Stimulated activated CD4-positive, alpha-beta T cell treated with anti-CD3 and anti-CD28 coated beads, Interleukin-12 subunit alpha, Interleukin-12 subunit beta, amount 100 ng/mL, for 48 hours (primary cell): ENCODE results near the gene PLCXD3.
"Not testable (repeated sequence)": the region's sequence is repeated elsewhere in the genome, so short reads cannot be mapped to it uniquely, and the experiment has no call there.

Source experiments
- DNase-seq, 3 donors: peaks; one replicate each; pipeline ENCODE4 v3.0.0-alpha.2; 2020; ENCODE audit warnings: low read depth in 2 of 3, low spot score in 1 of 3

Gene PLCXD3

GRCh38 chr5:41356786-41357185 is 153.6 kb downstream of the PLCXD3 start:
- no peak for DNase-seq

GRCh38 chr5:41349846-41350245 is 160.6 kb downstream of the PLCXD3 start:
- no peak for DNase-seq

GRCh38 chr5:41347569-41347968 is 162.8 kb downstream of the PLCXD3 start:
- no peak for DNase-seq

- no peak for DNase-seq
Observed at GRCh38 chr5:41346609-41347008, 163.8 kb downstream of the PLCXD3 start.

GRCh38 chr5:41345295-41345694 is 165.1 kb downstream of the PLCXD3 start:
- DNase-seq: no peak

- DNase-seq: no peak
Observed at GRCh38 chr5:41339339-41339738, 171.1 kb downstream of the PLCXD3 start.

- no peak for DNase-seq
Observed at GRCh38 chr5:41338136-41338675, 172.2 kb downstream of the PLCXD3 start.

GRCh38 chr5:41337724-41338123 is 172.7 kb downstream of the PLCXD3 start:
- no peak for DNase-seq

GRCh38 chr5:41337216-41337615 is 173.2 kb downstream of the PLCXD3 start:
- no peak for DNase-seq

GRCh38 chr5:41336471-41336870 is 173.9 kb downstream of the PLCXD3 start:
- DNase-seq: no peak

- no peak for DNase-seq
Observed at GRCh38 chr5:41335596-41336181, 174.7 kb downstream of the PLCXD3 start.

GRCh38 chr5:41334758-41335157 is 175.6 kb downstream of the PLCXD3 start:
- DNase-seq: no peak

- no peak for DNase-seq
Observed at GRCh38 chr5:41334221-41334620, 176.2 kb downstream of the PLCXD3 start.

- no peak for DNase-seq
Observed at GRCh38 chr5:41325074-41325473, 185.3 kb downstream of the PLCXD3 start.

- not testable (repeated sequence) for DNase-seq
Observed at GRCh38 chr5:41322826-41323225, 187.6 kb downstream of the PLCXD3 start.

- no peak for DNase-seq
Observed at GRCh38 chr5:41312478-41313060, 197.8 kb downstream of the PLCXD3 start.

GRCh38 chr5:41312066-41312465 is 198.3 kb downstream of the PLCXD3 start:
- DNase-seq: no peak

GRCh38 chr5:41309275-41309674 is 201.1 kb downstream of the PLCXD3 start:
- no peak for DNase-seq

GRCh38 chr5:41306005-41306404 is 204.4 kb downstream of the PLCXD3 start:
- no peak for DNase-seq

GRCh38 chr5:41305056-41305455 is 205.3 kb downstream of the PLCXD3 start:
- DNase-seq: no peak

GRCh38 chr5:41296066-41296465 is 214.3 kb downstream of the PLCXD3 start:
- DNase-seq: no peak

GRCh38 chr5:41291323-41291722 is 219.1 kb downstream of the PLCXD3 start:
- no peak for DNase-seq

GRCh38 chr5:41290810-41291209 is 219.6 kb downstream of the PLCXD3 start:
- DNase-seq: no peak
